Tibial artery (tissue), 4 donors: Measurements from ENCODE around the gene POU6F1.

Source experiments
- DNase-seq, 2 donors: peaks; one replicate each; pipeline ENCODE4 v3.0.0-alpha.2; 2019
- H3K27ac ChIP-seq, 2 donors: fragments of 200-600 bp; sonication (generic) in 1 of 2; 1 replicate in 1 of 2; 2 replicates in 1 of 2; pipeline ENCODE4 v1.5.1; 2018 to 2019; ENCODE audit warnings: mild to moderate bottlenecking in 1 of 2
- H3K27me3 ChIP-seq, 2 donors: fragments of 200-600 bp; sonication (generic) in 1 of 2; one replicate each; pipeline versions ENCODE4 v1.5.1 to v1.6.0; 2016 to 2019
- H3K36me3 ChIP-seq, 3 donors: fragments of 200-600 bp; sonication (generic) in 2 of 3; one replicate each; pipeline ENCODE4 v1.5.1; 2016 to 2019; ENCODE audit warnings: mild to moderate bottlenecking in 2 of 3
- H3K4me1 ChIP-seq, 4 donors: fragments of 200-600 bp; sonication (generic) in 2 of 4; 1 replicate in 3 of 4; 2 replicates in 1 of 4; pipeline ENCODE4 v1.5.1; 2016 to 2019
- H3K4me3 ChIP-seq, 2 donors: fragments of 200-600 bp; sonication (generic) in 1 of 2; 1 replicate in 1 of 2; 2 replicates in 1 of 2; pipeline ENCODE4 v1.5.1; 2018 to 2019; ENCODE audit warnings: mild to moderate bottlenecking in 2 of 2
- H3K9me3 ChIP-seq, 3 donors: fragments of 200-600 bp; sonication (generic) in 1 of 3; one replicate each; pipeline ENCODE4 v1.5.1; 2016 to 2019
- intact Hi-C: fragments of 100-400 bp; cut with DNase I; formaldehyde crosslinking; loops from one replicate; pipeline ENCODE4 v1.15.0; 2023; ENCODE audit warnings: low total_unique reads
- TF ChIP-seq, protein P1 (sequence below), 2 experiments: fragments of 200-600 bp in 1 of 2; fragments of 450-650 bp in 1 of 2; IDR thresholded peaks; one replicate each; pipeline ENCODE4 v1.5.1; 2017 to 2019; ENCODE audit warnings: antibody characterized with exemption in 2 of 2, mild to moderate bottlenecking in 1 of 2, moderate library complexity in 1 of 2

POU6F1 gene

DNA sequence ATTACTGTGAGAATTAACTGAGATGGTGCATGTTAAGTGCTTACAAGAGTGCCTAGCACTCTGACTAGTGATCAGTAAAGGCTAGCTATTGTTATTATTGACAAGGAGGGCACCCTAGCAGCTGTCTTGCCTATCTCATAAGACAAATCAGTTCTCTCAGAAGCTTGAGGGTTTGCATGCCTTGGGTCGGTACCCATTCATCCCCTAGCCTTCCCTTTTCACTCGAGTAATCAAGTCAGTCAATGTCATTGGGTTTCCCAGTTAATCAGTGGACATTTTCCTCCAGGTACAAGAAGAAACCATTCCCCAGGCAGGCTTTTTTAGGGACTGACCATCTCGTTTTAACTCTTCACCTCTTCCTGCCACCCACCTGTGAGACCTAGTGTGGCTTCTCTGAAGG is 34.5 kb downstream of the POU6F1 start:
- Histone ChIP-seq H3K27ac (no peak overlapping the region), H3K36me3 (no peaks in the 10 kb centered on the region), H3K9me3 (no peaks in the 10 kb centered on the region), H3K4me3 (no peak overlapping the region), H3K4me1 (no peaks in the 10 kb centered on the region), H3K27me3 (no peaks in the 10 kb centered on the region)
- intact Hi-C loops, result no loop called here
- no peak for DNase-seq
- TF ChIP-seq, protein P1, sequence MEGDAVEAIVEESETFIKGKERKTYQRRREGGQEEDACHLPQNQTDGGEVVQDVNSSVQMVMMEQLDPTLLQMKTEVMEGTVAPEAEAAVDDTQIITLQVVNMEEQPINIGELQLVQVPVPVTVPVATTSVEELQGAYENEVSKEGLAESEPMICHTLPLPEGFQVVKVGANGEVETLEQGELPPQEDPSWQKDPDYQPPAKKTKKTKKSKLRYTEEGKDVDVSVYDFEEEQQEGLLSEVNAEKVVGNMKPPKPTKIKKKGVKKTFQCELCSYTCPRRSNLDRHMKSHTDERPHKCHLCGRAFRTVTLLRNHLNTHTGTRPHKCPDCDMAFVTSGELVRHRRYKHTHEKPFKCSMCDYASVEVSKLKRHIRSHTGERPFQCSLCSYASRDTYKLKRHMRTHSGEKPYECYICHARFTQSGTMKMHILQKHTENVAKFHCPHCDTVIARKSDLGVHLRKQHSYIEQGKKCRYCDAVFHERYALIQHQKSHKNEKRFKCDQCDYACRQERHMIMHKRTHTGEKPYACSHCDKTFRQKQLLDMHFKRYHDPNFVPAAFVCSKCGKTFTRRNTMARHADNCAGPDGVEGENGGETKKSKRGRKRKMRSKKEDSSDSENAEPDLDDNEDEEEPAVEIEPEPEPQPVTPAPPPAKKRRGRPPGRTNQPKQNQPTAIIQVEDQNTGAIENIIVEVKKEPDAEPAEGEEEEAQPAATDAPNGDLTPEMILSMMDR (IDR thresholded peaks at IDR 0.05), result no peak

DNA sequence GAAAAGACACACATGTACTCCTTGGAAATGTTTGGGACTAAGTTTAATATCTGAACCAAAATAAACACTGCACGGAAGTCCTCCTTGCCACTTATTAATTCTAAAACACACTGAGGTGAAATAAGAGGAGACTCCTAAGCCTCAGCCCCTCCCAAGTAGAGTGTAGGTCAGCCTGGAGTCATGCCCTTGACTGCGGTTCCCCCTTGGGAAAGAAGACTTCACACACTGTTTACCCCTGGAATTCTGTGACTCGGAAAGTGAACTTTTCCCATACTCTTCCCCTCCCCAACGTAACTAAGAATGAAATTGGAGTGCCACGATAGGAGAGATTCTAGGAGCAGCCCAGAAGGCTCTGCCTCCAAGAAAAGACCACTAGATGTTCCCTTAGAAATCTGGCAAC is 36.3 kb downstream of the POU6F1 start:
- Histone ChIP-seq H3K9me3 (no peaks in the 10 kb centered on the region), H3K4me1 (no peaks in the 10 kb centered on the region), H3K27me3 (no peaks in the 10 kb centered on the region), H3K27ac (no peak overlapping the region), H3K36me3 (no peaks in the 10 kb centered on the region), H3K4me3 (no peak overlapping the region)
- intact Hi-C loops, result no loop called here
- TF ChIP-seq, protein P1 (IDR thresholded peaks at IDR 0.05), result no peak
- DNase-seq, result no peak

DNA sequence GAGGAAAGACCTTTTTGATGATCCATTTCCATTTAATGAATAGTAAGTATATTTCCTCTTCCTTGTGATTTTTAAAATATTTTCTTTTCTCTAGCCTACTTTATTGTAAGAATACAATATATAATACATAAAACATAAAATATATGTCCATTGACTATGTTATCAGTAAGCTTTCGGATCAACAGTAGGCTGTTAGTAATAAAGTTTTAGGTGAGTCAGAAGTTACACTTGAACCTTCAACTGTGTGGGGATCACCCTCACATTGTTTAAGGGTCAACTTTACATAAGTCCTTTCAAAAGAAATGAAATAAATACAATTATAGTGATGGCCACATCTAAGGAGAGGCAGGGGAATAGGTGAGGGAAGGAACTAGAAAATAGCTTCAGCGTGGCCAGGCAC is 40.0 kb downstream of the POU6F1 start:
- Histone ChIP-seq H3K36me3 (no peaks in the 10 kb centered on the region), H3K4me3 (no peak overlapping the region), H3K4me1 (peaks cover 0 to 5% (median 0%) of the 10 kb centered on the region in 4 donors), H3K9me3 (no peaks in the 10 kb centered on the region), H3K27ac (no peak overlapping the region), H3K27me3 (no peaks in the 10 kb centered on the region)
- no peak for DNase-seq
- TF ChIP-seq, protein P1 (IDR thresholded peaks at IDR 0.05), result no peak
- intact Hi-C loops, result no loop called here

DNA sequence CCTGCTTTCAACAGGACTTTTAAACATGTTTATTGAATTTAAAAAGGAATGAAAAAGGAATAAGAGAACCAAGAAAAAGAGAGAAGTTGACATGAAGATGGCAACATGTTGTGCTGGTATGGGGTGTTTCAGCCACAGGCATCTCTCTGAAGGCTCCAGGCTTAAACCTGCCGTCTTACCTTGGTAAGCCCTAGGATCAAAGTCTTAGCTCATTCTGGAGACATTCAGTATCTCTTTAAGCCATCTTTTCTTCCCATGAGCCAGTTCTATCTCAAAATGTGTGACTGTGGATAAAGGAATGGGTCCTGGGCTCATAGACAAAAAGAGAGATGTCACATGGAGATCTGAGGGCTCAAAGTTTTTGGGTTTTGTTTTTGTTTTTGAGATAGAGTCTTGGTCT is 43.4 kb downstream of the POU6F1 start:
- intact Hi-C loops, result loop anchor here (5.0 kb wide), 1 partner anchor 127 kb away; the partner anchor contains the start of gene LETMD1
- no peak for DNase-seq
- Histone ChIP-seq H3K36me3 (no peaks in the 10 kb centered on the region), H3K27ac (no peak overlapping the region), H3K27me3 (no peaks in the 10 kb centered on the region), H3K4me3 (no peak overlapping the region), H3K9me3 (no peaks in the 10 kb centered on the region), H3K4me1 (peaks cover 0 to 28% (median 14%) of the 10 kb centered on the region in 4 donors)
- TF ChIP-seq, protein P1 (IDR thresholded peaks at IDR 0.05), result no peak

DNA sequence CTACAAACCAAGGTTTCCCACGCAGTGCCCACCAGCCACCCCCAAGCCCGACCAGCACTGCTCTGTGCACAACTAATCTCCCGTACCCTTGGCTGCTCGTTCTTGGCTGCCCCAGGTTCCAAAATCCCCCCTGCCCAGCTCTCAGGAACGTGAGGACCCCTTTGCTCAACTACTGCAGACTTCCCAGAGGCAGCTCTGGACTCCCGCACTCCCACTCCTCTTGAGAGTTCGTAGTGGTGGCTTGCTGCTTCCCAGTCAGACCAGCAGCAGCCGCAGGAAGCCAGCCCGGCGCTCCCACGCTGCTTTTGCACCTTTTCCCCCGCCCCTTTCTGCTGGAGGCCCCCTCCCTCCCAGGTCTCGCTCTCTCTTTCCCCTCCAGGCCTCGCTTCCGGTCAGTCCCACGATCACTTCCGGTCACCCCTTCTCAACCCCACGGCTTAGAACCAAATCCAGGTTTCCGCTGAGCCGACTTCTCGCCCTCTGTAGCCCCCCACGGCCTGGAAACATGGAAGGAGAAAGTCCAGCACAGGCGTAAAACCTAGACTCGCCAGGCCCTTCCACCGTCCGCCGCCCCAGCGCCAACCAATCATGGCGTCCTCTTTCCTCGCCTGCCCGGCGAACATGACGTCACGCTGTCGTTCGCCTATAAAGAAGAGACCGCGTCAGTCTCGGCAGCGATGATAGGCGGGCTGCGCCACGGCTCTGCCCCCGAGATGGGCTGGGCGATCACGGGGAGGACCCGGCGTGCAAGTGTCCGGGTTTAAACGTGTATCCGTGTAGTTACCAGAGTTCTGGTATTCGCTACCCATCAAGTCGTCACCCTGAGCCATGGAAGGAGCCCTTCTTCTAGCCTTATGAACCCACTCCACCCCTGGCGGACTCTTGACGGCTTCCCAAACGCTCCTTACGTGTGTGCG is 45.1 kb downstream of the POU6F1 start, which contains the start of gene TFCP2:
Gene TFCP2, minus strand, starts transcription at position 621 of the 917 bp plus-strand sequence. CDS start 713 bp downstream, outside the sequence.
- peaks cover 0 to 28% (median 14%) of the 10 kb centered on the region in 4 donors for H3K4me1 ChIP-seq
- H3K4me3 ChIP-seq, result peak within 1 kb of the TSS; percentile 67 to 91
- TF ChIP-seq, protein P1 (IDR thresholded peaks at IDR 0.05), result no peak
- peak within 1 kb of the TSS; percentile 97 for H3K27ac ChIP-seq
- no peaks in the 10 kb centered on the region for H3K9me3 ChIP-seq
- H3K36me3 ChIP-seq, result no peaks in the 10 kb centered on the region
- intact Hi-C loops, result loop anchor here (2.0 to 5.0 kb wide), 2 partner anchors 44 to 125 kb away; partner anchors contain the start of gene LETMD1
- H3K27me3 ChIP-seq, result no peaks in the 10 kb centered on the region
- peak; percentile 97 to 98 for DNase-seq
